GM23338 (cell line): Measurements from ENCODE around the gene MEGF6. TPM values are rescaled to one million over a fixed set of nuclear protein-coding genes. Genes with fewer than 3 reads are reported as not detected.

Source experiments
- ATAC-seq: fragments of 200-7000 bp; cut with Tn5 transposase; 3 replicates; pipeline ENCODE4 v1.9.1; 2020
- DNase-seq: peaks from one replicate; pipeline ENCODE4 v3.0.0-alpha.2; 2015; ENCODE audit warnings: low spot score
- H2AFZ ChIP-seq: fragments of 200-600 bp; sonication (generic); 2 replicates; pipeline ENCODE4 v1.8.0; 2016; ENCODE audit warnings: antibody characterized with exemption, mild to moderate bottlenecking, moderate library complexity
- H3F3A ChIP-seq: fragments of 200-600 bp; sonication (generic); replicated peaks from 2 replicates; pipeline ENCODE4 v1.8.0; 2017; ENCODE audit warnings: antibody characterized with exemption, mixed run types, low read depth
- H3K27ac ChIP-seq: fragments of 200-600 bp; sonication (generic); 2 replicates; pipeline ENCODE4 v1.6.1; 2016; ENCODE audit warnings: low read depth
- H3K27me3 ChIP-seq: fragments of 200-600 bp; sonication (generic); 2 replicates; pipeline ENCODE4 v1.8.0; 2016; ENCODE audit warnings: mild to moderate bottlenecking, mixed run types, moderate library complexity; ENCODE audit not compliant: insufficient read depth
- H3K36me3 ChIP-seq: fragments of 200-600 bp; sonication (generic); 2 replicates; pipeline ENCODE4 v1.8.0; 2016; ENCODE audit warnings: mild to moderate bottlenecking; ENCODE audit not compliant: insufficient read depth
- H3K4me1 ChIP-seq: fragments of 200-600 bp; sonication (generic); 2 replicates; pipeline ENCODE4 v1.8.0; 2016; ENCODE audit warnings: mild to moderate bottlenecking, moderate library complexity; ENCODE audit not compliant: insufficient read depth
- H3K4me2 ChIP-seq: fragments of 200-600 bp; sonication (generic); 2 replicates; pipeline ENCODE4 v1.7.1; 2017; ENCODE audit warnings: mixed run types
- H3K4me3 ChIP-seq: fragments of 200-600 bp; sonication (generic); 2 replicates; pipeline ENCODE4 v1.6.1; 2016; ENCODE audit warnings: mixed run types
- H3K79me2 ChIP-seq: fragments of 200-600 bp; sonication (generic); replicated peaks from 2 replicates; pipeline ENCODE4 v1.8.0; 2017; ENCODE audit warnings: mild to moderate bottlenecking; ENCODE audit not compliant: insufficient read depth
- H3K9me2 ChIP-seq: fragments of 200-600 bp; sonication (generic); 2 replicates; pipeline ENCODE4 v1.8.0; 2017; ENCODE audit not compliant: insufficient read depth
- H4K20me1 ChIP-seq: fragments of 200-600 bp; sonication (generic); replicated peaks from 2 replicates; pipeline ENCODE4 v1.8.0; 2017; ENCODE audit warnings: mild to moderate bottlenecking; ENCODE audit not compliant: insufficient read depth
- H3K27ac Mint-ChIP-seq: 2 replicates; pipeline ENCODE4 v1.8.0; 2020; ENCODE audit warnings: inconsistent platforms, mild to moderate bottlenecking, moderate library complexity, mixed read lengths
- H3K27me3 Mint-ChIP-seq: 3 replicates; pipeline ENCODE4 v1.8.0; 2022; ENCODE audit warnings: low read depth, mild to moderate bottlenecking, moderate library complexity, mixed read lengths, inconsistent platforms; ENCODE audit not compliant: insufficient read depth, poor library complexity
- H3K36me3 Mint-ChIP-seq: 3 replicates; pipeline ENCODE4 v1.8.0; 2021; ENCODE audit warnings: low read depth, mild to moderate bottlenecking, inconsistent platforms, moderate library complexity, mixed read lengths
- H3K4me1 Mint-ChIP-seq: 3 replicates; pipeline ENCODE4 v1.8.0; 2020; ENCODE audit warnings: mild to moderate bottlenecking, inconsistent platforms, mixed read lengths
- H3K4me3 Mint-ChIP-seq: 3 replicates; pipeline ENCODE4 v1.8.0; 2021; ENCODE audit warnings: moderate library complexity, mild to moderate bottlenecking, inconsistent platforms, mixed read lengths
- H3K9me3 Mint-ChIP-seq: 3 replicates; pipeline ENCODE4 v1.8.0; 2020; ENCODE audit warnings: moderate library complexity, mild to moderate bottlenecking, inconsistent platforms, mixed read lengths
- CTCF ChIP-seq, 2 experiments: fragments of 200-600 bp in 1 of 2; sonication (generic) in 1 of 2; conservative IDR thresholded peaks; 2 replicates each; pipeline versions ENCODE4 v1.5.1 to v1.6.1; 2016 to 2017; ENCODE audit warnings: antibody characterized with exemption in 2 of 2, low read depth in 2 of 2, mild to moderate bottlenecking in 2 of 2, moderate library complexity in 1 of 2
- ZNF462 ChIP-seq: fragments of 250-450 bp; sonication (Bioruptor Pico); IDR thresholded peaks from 2 replicates; pipeline ENCODE4 v1.5.0; 2020; ENCODE audit warnings: mild to moderate bottlenecking, moderate library complexity
- polyA plus RNA-seq: library from polyadenylated mRNA; unstranded; fragments of >200 nt; fragmentation: Nextera tagmentation; extraction: Ambion mirVana; gene quantifications from 2 replicates; pipeline ENCODE4 v1.2.1, GENCODE V29; 2016
- total RNA-seq: library from RNA; depleted of rRNA; stranded (reverse); fragments of >200 nt; shearing (Covaris generic); gene quantifications from 2 replicates; pipeline ENCODE4 v1.2.3, GENCODE V29; 2014

The MEGF6 gene
- total and polyA plus RNA-seq, 2 experiments from 2014 or later = 4.0 to 21.4 TPM

GRCh38 chr1:3588395-3588794 lies 22.9 kb downstream of the MEGF6 start:
- DNase-seq (no peak), ATAC-seq (no peak)
- Histone ChIP-seq H4K20me1 (no peaks in the 10 kb centered on the region), H3K4me2 (no peak overlapping the region), H3K27me3 (no peaks in the 10 kb centered on the region), H3K4me1 (no peaks in the 10 kb centered on the region), H3K36me3 (no peaks in the 10 kb centered on the region), H3F3A (0 out of 2 replicates have a peak, but pooled peaks cover 3% of the 10 kb centered on the region), H2AFZ (no peak overlapping the region), H3K27ac (no peak overlapping the region), H3K4me3 (no peak overlapping the region), H3K9me2 (no peaks in the 10 kb centered on the region), H3K79me2 (no peaks in the 10 kb centered on the region)
- Mint-ChIP-seq H3K36me3 (no peaks in the 10 kb centered on the region; the same call in 2 of the 3 replicates), H3K4me1 (peaks cover 24% of the 10 kb centered on the region), H3K9me3 (no peaks in the 10 kb centered on the region), H3K4me3 (no peak overlapping the region), H3K27ac (no peak overlapping the region), H3K27me3 (peaks cover 2% of the 10 kb centered on the region)
- TF ChIP-seq CTCF (conservative IDR thresholded peaks at IDR 0.05; ENCODE audit: low read depth in 2 of 2) = peak in 1 of 2 experiments; percentile 19; a peak in 1 of 4 replicates
- no peak for TF ChIP-seq ZNF462 (CRISPR knock-in tag)
